Gastroesophageal sphincter (tissue), 2 donors: ENCODE results near the gene ZNF396.

Experiments used
- EP300 ChIP-seq: sonication (generic); formaldehyde crosslinking; IDR thresholded peaks from one replicate; pipeline ENCODE4 v1.6.1; 2017; ENCODE audit warnings: antibody characterized with exemption, mild to moderate bottlenecking
- POLR2AphosphoS5 ChIP-seq: sonication (generic); formaldehyde crosslinking; IDR thresholded peaks from one replicate; pipeline ENCODE4 v1.6.1; 2017; ENCODE audit warnings: antibody characterized with exemption

- TF ChIP-seq EP300 (no peak), POLR2AphosphoS5 (no peak)
Measured at GRCh38 chr18:35407871-35408481, 30.8 kb upstream of the ZNF396 start.
